Gastroesophageal sphincter (tissue), 3 donors: ENCODE data around the gene CNIH4.

Experiments used
- CTCF ChIP-seq, 4 experiments: fragments of 200-600 bp in 2 of 4; fragments of 450-650 bp in 2 of 4; sonication (generic) in 1 of 4; IDR thresholded peaks; one replicate each; pipeline ENCODE4 v1.5.1; 2017 to 2019; ENCODE audit warnings: antibody characterized with exemption in 4 of 4, mild to moderate bottlenecking in 2 of 4, moderate library complexity in 2 of 4
- EP300 ChIP-seq: sonication (generic); formaldehyde crosslinking; IDR thresholded peaks from one replicate; pipeline ENCODE4 v1.6.1; 2017; ENCODE audit warnings: antibody characterized with exemption, mild to moderate bottlenecking
- POLR2A ChIP-seq, 2 donors: fragments of 450-650 bp; IDR thresholded peaks; one replicate each; pipeline ENCODE4 v1.6.1; 2017; ENCODE audit warnings: antibody characterized with exemption in 2 of 2, mild to moderate bottlenecking in 2 of 2, moderate library complexity in 1 of 2
- POLR2AphosphoS5 ChIP-seq: sonication (generic); formaldehyde crosslinking; IDR thresholded peaks from one replicate; pipeline ENCODE4 v1.6.1; 2017; ENCODE audit warnings: antibody characterized with exemption

GRCh38 chr1:224308064-224308463 lies 48.6 kb upstream of the CNIH4 start:
- TF ChIP-seq POLR2A (IDR thresholded peaks at IDR 0.05), result no peak
- TF ChIP-seq CTCF (IDR thresholded peaks at IDR 0.05), result no peak
- TF ChIP-seq EP300, result no peak
- no peak for TF ChIP-seq POLR2AphosphoS5
